Kidney (tissue), 14 donors: ENCODE data around the gene PHYHD1. TPM values are rescaled to one million over a fixed set of nuclear protein-coding genes. Genes with fewer than 3 reads are reported as not detected.

Experiments used
- DNase-seq, 5 donors: peaks; one replicate each; pipeline ENCODE4 v3.0.0-alpha.2; 2013 to 2020
- FAIRE-seq: peaks from 2 replicates; lab custom pipeline; 2012; peaks lifted over from hg19 to GRCh38; lab: Jason Lieb, UNC
- H3K27ac ChIP-seq, 2 donors: one replicate each; pipeline ENCODE4 v1.7.0; 2013; ENCODE audit warnings: low read depth in 2 of 2, low read length in 2 of 2, inconsistent platforms in 1 of 2
- H3K27me3 ChIP-seq: one replicate; pipeline ENCODE4 v1.7.1; 2013; ENCODE audit warnings: low read length, inconsistent platforms; ENCODE audit not compliant: control insufficient read depth, insufficient read depth
- H3K36me3 ChIP-seq, 3 donors: one replicate each; pipeline versions ENCODE4 v1.7.0 to v1.7.1; 2013; ENCODE audit warnings: low read length in 3 of 3, control low read depth in 1 of 3, inconsistent platforms in 1 of 3; ENCODE audit not compliant: insufficient read depth in 3 of 3, control insufficient read depth in 2 of 3
- H3K4me1 ChIP-seq, 3 donors: one replicate each; pipeline versions ENCODE4 v1.7.0 to v1.7.1; 2013; ENCODE audit warnings: low read length in 3 of 3, inconsistent platforms in 1 of 3, low read depth in 1 of 3; ENCODE audit not compliant: control insufficient read depth in 2 of 3, insufficient read depth in 2 of 3
- H3K4me3 ChIP-seq, 3 donors: one replicate each; pipeline versions ENCODE4 v1.7.0 to v1.8.1; 2013; ENCODE audit warnings: low read length in 3 of 3, control low read depth in 1 of 3, inconsistent platforms in 1 of 3
- H3K9ac ChIP-seq, 3 donors: one replicate each; pipeline versions ENCODE4 v1.7.0 to v1.7.1; 2013; ENCODE audit warnings: low read length in 3 of 3, control low read depth in 1 of 3, inconsistent platforms in 1 of 3
- H3K9me3 ChIP-seq, 3 donors: one replicate each; pipeline versions ENCODE4 v1.7.0 to v1.7.1; 2013; ENCODE audit warnings: low read length in 3 of 3, control low read depth in 1 of 3, inconsistent platforms in 1 of 3; ENCODE audit not compliant: control insufficient read depth in 2 of 3, insufficient read depth in 1 of 3
- CTCF ChIP-seq: IDR thresholded peaks from 3 replicates; pipeline ENCODE4 v1.5.1; 2012; ENCODE audit warnings: mild to moderate bottlenecking, moderate library complexity, borderline replicate concordance; ENCODE audit not compliant: insufficient read depth; ENCODE audit errors: extremely low read depth
- intact Hi-C: fragments of 100-400 bp; cut with DNase I; formaldehyde crosslinking; loops from one replicate; pipeline ENCODE4 v1.11.1; 2022
- polyA plus RNA-seq: library from polyadenylated mRNA; stranded (reverse); fragments of 350-450 nt; fragmentation: Illumina TruSeq; extraction: RNeasy Lipid Tissue Mini Kit (QIAGEN cat#74804); gene quantifications from one replicate; pipeline ENCODE4 v1.2.3, GENCODE V29; 2014; ENCODE audit warnings: low read depth, low replicate concordance; ENCODE audit not compliant: insufficient read depth
- total RNA-seq: library from RNA; stranded (reverse); fragmentation: NEBNext Ultra II Directional; extraction: Animal tissue kit (Norgen Biotek cat#: 25700); gene quantifications from one replicate; pipeline ENCODE4 v1.2.1, GENCODE V29; 2021
- donor health status: control.
- donor health status: control.
- donor health status: control.
- donor health status: control.
- donor health status: control.
- donor health status: DM: yes; HTN: yes; CAD: no.
- donor health status: Normal renal cell carcinoma (clear cell type).

Gene PHYHD1
- total and polyA plus RNA-seq, 2 donors from 2014 or later: 59.0 to 122 TPM

GRCh38 chr9:128911529-128912035 lies 9.2 kb upstream of the PHYHD1 start:
- H3K9me3 ChIP-seq: no peaks in the 10 kb centered on the region
- intact Hi-C loops: no loop called here
- no peak for TF ChIP-seq CTCF
- H3K4me1 ChIP-seq: peaks cover 0 to 33% (median 6%) of the 10 kb centered on the region in 3 donors
- no peaks in the 10 kb centered on the region for H3K27me3 ChIP-seq
- FAIRE-seq (no peak), DNase-seq (peak in 2 of 5 donors; percentile 52 to 88)
- peak overlapping the region; percentile 18 to 61 for H3K27ac ChIP-seq
- H3K9ac ChIP-seq: no peak overlapping the region
- peaks cover 3 to 35% (median 23%) of the 10 kb centered on the region in 3 donors for H3K36me3 ChIP-seq
- no peak overlapping the region for H3K4me3 ChIP-seq

GRCh38 chr9:128912270-128912853 lies 8.4 kb upstream of the PHYHD1 start:
- peak overlapping the region; percentile 18 to 62 for H3K27ac ChIP-seq
- H3K36me3 ChIP-seq: peaks cover 3 to 36% (median 20%) of the 10 kb centered on the region in 3 donors
- FAIRE-seq (no peak), DNase-seq (no peak)
- no peaks in the 10 kb centered on the region for H3K9me3 ChIP-seq
- TF ChIP-seq CTCF: no peak
- no peaks in the 10 kb centered on the region for H3K27me3 ChIP-seq
- no peak overlapping the region for H3K9ac ChIP-seq
- no peak overlapping the region for H3K4me3 ChIP-seq
- intact Hi-C loops: no loop called here
- H3K4me1 ChIP-seq: peaks cover 0 to 35% (median 9%) of the 10 kb centered on the region in 3 donors

- no peak overlapping the region for H3K4me3 ChIP-seq
Observed at GRCh38 chr9:128913048-128913900, 7.5 kb upstream of the PHYHD1 start.

More at GRCh38 chr9:128913048-128913900, 7.5 kb upstream of the PHYHD1 start:
- Histone ChIP-seq H3K27ac (peak overlapping the region; percentile 41 to 62), H3K27me3 (no peaks in the 10 kb centered on the region), H3K4me1 (peaks cover 0 to 35% (median 9%) of the 10 kb centered on the region in 3 donors), H3K36me3 (peaks cover 3 to 27% (median 11%) of the 10 kb centered on the region in 3 donors), H3K9ac (no peak overlapping the region), H3K9me3 (no peaks in the 10 kb centered on the region)
- FAIRE-seq: no peak
- intact Hi-C loops: no loop called here
- no peak for DNase-seq
- TF ChIP-seq CTCF: no peak
